AG09309 (cell line): ENCODE data around the gene DRC3.

Source experiments
- DNase-seq: peaks from one replicate; pipeline ENCODE4 v3.0.0-alpha.2; 2010; ENCODE audit warnings: low read depth
- H3K4me3 ChIP-seq: 2 replicates; pipeline ENCODE4 v1.5.1; 2011; ENCODE audit warnings: mild to moderate bottlenecking, low read depth, low read length, moderate library complexity; ENCODE audit not compliant: control insufficient read depth
- TF ChIP-seq, protein P1 (sequence below): IDR thresholded peaks from 2 replicates; pipeline ENCODE4 v1.5.1; 2011; ENCODE audit warnings: mild to moderate bottlenecking, low read depth, low read length, inconsistent platforms; ENCODE audit not compliant: insufficient read depth, control insufficient read depth; ENCODE audit errors: missing control alignments

Gene DRC3

DNA sequence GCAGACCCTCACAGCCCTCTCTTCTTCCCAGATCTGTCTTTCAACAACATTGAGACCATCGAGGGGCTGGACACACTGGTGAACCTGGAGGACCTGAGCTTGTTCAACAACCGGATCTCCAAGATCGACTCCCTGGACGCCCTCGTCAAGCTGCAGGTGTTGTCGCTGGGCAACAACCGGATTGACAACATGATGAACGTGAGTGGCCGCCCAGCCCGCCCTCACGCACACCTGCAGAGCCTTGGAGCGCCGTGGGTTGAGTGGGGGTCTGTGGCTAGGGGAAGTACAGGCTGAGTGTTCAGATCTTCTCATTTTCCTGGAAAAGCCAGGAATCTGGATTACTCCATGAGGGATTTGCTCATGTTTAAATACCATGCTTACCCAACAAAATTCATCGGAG, 15.2 kb downstream of the DRC3 start:
- no peak overlapping the region for H3K4me3 ChIP-seq
- DNase-seq: no peak
- TF ChIP-seq, protein P1, sequence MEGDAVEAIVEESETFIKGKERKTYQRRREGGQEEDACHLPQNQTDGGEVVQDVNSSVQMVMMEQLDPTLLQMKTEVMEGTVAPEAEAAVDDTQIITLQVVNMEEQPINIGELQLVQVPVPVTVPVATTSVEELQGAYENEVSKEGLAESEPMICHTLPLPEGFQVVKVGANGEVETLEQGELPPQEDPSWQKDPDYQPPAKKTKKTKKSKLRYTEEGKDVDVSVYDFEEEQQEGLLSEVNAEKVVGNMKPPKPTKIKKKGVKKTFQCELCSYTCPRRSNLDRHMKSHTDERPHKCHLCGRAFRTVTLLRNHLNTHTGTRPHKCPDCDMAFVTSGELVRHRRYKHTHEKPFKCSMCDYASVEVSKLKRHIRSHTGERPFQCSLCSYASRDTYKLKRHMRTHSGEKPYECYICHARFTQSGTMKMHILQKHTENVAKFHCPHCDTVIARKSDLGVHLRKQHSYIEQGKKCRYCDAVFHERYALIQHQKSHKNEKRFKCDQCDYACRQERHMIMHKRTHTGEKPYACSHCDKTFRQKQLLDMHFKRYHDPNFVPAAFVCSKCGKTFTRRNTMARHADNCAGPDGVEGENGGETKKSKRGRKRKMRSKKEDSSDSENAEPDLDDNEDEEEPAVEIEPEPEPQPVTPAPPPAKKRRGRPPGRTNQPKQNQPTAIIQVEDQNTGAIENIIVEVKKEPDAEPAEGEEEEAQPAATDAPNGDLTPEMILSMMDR: no peak

DNA sequence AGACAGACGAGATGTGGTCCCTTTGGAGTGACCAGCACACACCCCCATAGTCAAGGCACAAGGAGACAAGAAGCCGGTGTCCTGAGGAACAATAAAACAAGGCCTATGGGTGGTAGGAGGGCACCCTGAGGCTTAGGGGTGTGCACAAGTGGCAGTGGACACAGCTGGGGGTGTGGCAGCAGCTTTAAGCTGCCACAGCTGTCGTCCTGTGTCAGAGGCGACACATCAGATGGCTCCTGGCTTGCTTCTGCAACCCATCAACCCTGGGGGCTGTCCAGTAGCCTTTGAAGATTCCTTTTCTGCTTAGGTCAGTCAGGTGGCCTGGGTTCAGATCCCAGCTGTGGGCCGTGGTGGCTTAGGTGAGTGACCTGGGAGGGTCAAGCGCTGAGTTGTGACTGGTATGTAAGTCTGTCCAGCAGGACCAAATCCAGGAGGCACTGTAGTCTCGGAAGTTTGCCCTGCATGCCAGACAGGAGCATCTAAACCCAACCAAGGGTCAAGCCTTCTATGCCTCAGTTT, 15.8 kb downstream of the DRC3 start:
- no peak for DNase-seq
- TF ChIP-seq, protein P1: no peak
- H3K4me3 ChIP-seq: no peak overlapping the region

DNA sequence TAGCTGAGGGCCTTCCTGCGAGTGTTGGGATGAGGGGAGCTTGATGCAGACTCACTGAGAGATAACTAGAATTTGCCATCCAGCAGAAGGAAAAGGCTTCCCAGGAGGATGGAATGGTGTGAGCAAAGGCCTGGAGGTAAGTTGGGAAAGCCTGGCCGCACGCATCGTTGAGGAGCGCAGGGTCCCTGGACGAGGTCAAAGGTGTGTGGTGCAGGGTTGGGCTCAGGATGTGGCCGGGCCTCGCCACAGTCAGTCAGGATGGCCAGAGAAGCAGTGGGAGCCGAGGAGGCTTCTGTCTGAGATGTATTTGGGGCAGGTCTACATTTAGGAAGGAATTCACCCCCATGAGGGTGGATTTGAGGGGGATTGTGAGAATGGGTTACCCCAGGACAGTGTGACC, 16.4 kb downstream of the DRC3 start:
- TF ChIP-seq, protein P1: no peak
- no peak for DNase-seq
- no peak overlapping the region for H3K4me3 ChIP-seq

DNA sequence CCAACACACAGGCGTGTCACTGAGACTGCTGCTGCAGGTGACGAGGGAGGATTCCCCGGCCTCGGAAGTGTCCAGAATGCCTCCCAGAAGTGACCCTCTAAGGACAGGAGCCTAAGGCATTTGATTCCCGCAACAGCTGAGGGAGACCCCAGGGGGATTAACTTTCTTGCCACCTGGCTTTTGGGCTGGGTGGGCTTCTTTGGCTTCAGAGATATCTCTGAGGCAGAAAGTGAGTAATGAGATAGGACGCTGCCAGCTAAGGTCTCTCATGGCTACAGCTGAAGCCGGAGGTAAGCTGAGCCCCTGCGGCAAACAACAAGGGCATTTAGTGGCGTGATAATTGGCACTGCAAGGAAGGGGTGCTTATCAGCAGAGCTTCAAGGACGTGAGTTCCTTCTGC, 17.0 kb downstream of the DRC3 start:
- DNase-seq: no peak
- TF ChIP-seq, protein P1: no peak
- no peak overlapping the region for H3K4me3 ChIP-seq

DNA sequence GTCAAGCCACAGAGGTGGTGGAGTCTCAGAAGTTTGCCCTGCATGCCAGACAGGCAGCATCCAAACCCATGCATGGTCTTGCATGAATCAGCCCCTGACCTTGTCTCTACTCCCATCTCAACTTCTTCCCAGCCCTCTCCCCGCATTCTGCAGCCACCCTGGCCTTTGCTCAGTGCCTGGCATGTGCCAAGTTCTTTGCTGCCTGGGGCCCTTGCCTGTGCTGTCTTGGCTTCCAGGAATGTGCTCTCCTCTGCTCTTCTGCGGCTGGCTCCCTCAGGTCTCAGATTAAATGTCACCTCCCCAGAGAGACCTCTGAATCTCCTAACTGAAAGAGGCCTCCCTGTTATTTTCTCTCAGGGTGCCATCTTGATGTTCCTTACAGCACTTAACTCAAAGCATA, 17.6 kb downstream of the DRC3 start:
- TF ChIP-seq, protein P1: no peak
- no peak overlapping the region for H3K4me3 ChIP-seq
- no peak for DNase-seq

DNA sequence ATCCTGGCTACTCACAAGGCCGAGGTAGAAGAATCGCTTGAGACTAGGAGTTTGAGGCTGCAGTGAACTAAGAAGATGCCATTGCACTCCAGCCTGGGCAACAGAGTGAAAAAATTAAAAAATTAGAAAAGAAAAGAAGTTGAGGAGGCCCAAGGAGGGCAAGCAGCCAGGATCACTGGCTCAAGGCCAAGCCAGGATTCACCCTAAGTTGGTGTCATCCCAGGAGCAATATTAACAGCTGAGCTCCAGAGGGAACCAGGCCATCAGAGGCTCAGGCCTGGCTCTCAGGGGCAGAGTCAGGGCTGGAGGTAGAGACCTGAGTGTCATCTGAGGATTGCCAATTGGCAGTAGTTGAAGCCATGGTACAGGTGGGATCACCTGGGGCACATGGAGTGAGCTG, 20.7 kb downstream of the DRC3 start:
- DNase-seq: no peak
- TF ChIP-seq, protein P1: no peak
- H3K4me3 ChIP-seq: no peak overlapping the region

DNA sequence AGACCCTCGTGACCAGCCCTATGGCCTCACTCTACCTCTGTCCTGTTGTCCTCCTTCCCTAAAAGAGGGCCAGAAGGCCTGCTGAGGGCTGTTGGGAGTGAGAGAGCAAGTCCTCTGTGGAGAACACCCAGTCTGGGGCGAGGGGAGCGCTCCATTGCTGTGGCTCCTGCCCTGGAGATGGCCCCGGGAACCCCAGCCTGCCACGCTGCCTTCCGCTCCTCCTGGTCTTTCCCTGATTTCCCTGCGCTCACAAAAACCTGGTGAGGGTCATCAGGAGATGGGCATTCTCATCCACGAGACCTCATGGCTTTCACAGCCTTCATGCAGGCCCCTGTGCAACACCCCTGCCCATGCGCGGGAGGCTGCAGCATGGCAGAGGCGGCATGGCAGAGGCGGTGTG, 21.2 kb downstream of the DRC3 start:
- no peak overlapping the region for H3K4me3 ChIP-seq

More for the DNA sequence above, 21.2 kb downstream of the DRC3 start:
- DNase-seq: no peak
- TF ChIP-seq, protein P1: no peak
